SK-N-SH treated with all-trans-retinoic acid at 6 μM for 48 hours (cell line): ENCODE results near the gene CEP85.

Source experiments
- GLIS3 ChIP-seq: fragments of 250-450 bp; sonication (Bioruptor Pico); IDR thresholded peaks from 2 replicates; pipeline ENCODE4 v1.5.0; 2020; ENCODE audit warnings: mild to moderate bottlenecking, moderate library complexity
- TOX ChIP-seq: fragments of 250-450 bp; sonication (Bioruptor Pico); IDR thresholded peaks from 2 replicates; pipeline ENCODE4 v1.8.0; 2021; ENCODE audit warnings: mild to moderate bottlenecking, moderate library complexity, borderline replicate concordance

- no peak for TF ChIP-seq GLIS3
- TF ChIP-seq TOX (CRISPR knock-in tag), result no peak
Measured at GRCh38 chr1:26275580-26276431, 41.8 kb downstream of the CEP85 start.
